Endothelial cell of umbilical vein (primary cell): ENCODE measurements around the gene FOXO1. TPM values are rescaled to one million over a fixed set of nuclear protein-coding genes. Genes with fewer than 3 reads are reported as not detected.

Experiments used
- BruUV-seq: library from RNA; stranded (reverse); fragments of 400-500 nt; replicated peaks from 2 replicates; lab custom pipeline; 2021; lab: Mats Ljungman, UMichigan
- CTCF ChIA-PET: fragments of 300-600, 350-600 bp; sonication (Branson Sonifier 250); formaldehyde crosslinking; loops from one replicate; lab custom pipeline; 2021; ENCODE audit warnings: antibody characterized with exemption, inconsistent platforms; lab: Charles Lee
- POLR2A ChIA-PET: fragments of 300-600, 350-600 bp; sonication (Branson Sonifier 250); formaldehyde crosslinking; loops from one replicate; lab custom pipeline; 2021; ENCODE audit warnings: antibody characterized with exemption, inconsistent platforms; lab: Charles Lee
- DNase-seq: peaks from one replicate; pipeline ENCODE4 v3.0.0-alpha.2; 2011; ENCODE audit warnings: low read depth, low spot score
- FAIRE-seq: peaks from 2 replicates; lab custom pipeline; 2011; peaks lifted over from hg19 to GRCh38; lab: Jason Lieb, UNC
- H2AFZ ChIP-seq: 2 replicates; pipeline ENCODE4 v1.6.0; 2012; ENCODE audit warnings: low read depth, low read length, control low read depth, inconsistent platforms
- H3K27ac ChIP-seq: 2 replicates; pipeline ENCODE4 v1.5.1; 2011; ENCODE audit warnings: low read depth, mild to moderate bottlenecking, control low read depth, low read length, moderate library complexity; ENCODE audit not compliant: insufficient read depth
- H3K27me3 ChIP-seq, 2 experiments: 2 replicates each; pipeline versions ENCODE4 v1.6.0 to v1.6.1; 2011; ENCODE audit warnings: low read length in 2 of 2, mixed read lengths in 1 of 2; ENCODE audit not compliant: control insufficient read depth in 2 of 2, insufficient read depth in 2 of 2
- H3K36me3 ChIP-seq, 2 experiments: 2 replicates in 1 of 2; 3 replicates in 1 of 2; pipeline ENCODE4 v1.5.1; 2011; ENCODE audit warnings: low read length in 2 of 2, mild to moderate bottlenecking in 1 of 2, moderate library complexity in 1 of 2; ENCODE audit not compliant: control insufficient read depth in 2 of 2, insufficient read depth in 2 of 2; ENCODE audit errors: extremely low read depth in 1 of 2
- H3K4me1 ChIP-seq: 3 replicates; pipeline ENCODE4 v1.5.1; 2011; ENCODE audit warnings: mild to moderate bottlenecking, low read length; ENCODE audit not compliant: control insufficient read depth, insufficient read depth; ENCODE audit errors: extremely low read depth
- H3K4me2 ChIP-seq: 2 replicates; pipeline ENCODE4 v1.6.1; 2011; ENCODE audit warnings: low read length, control low read depth, mixed read lengths; ENCODE audit not compliant: insufficient read depth
- H3K4me3 ChIP-seq, 3 experiments: fragments of 200-600 bp in 1 of 3; sonication (generic), shearing (Covaris generic) in 1 of 3; replicated peaks in 1 of 3; 2 replicates each; pipeline ENCODE4 v1.5.1; 2011 to 2016; ENCODE audit warnings: control low read depth in 3 of 3, low read length in 3 of 3, mild to moderate bottlenecking in 2 of 3, inconsistent platforms in 1 of 3, low read depth in 1 of 3, moderate library complexity in 1 of 3; ENCODE audit not compliant: insufficient read depth in 1 of 3
- H3K79me2 ChIP-seq: 2 replicates; pipeline ENCODE4 v1.6.0; 2012; ENCODE audit warnings: low read length, inconsistent platforms; ENCODE audit not compliant: control insufficient read depth, insufficient read depth
- H3K9ac ChIP-seq: replicated peaks from 2 replicates; pipeline ENCODE3; 2011; ENCODE audit warnings: low read length, control low read depth; ENCODE audit not compliant: insufficient read depth; ENCODE audit errors: extremely low read depth
- H3K9me1 ChIP-seq: replicated peaks from 3 replicates; pipeline ENCODE4 v1.6.0; 2011; ENCODE audit warnings: mild to moderate bottlenecking, low read length; ENCODE audit not compliant: control insufficient read depth, insufficient read depth; ENCODE audit errors: extremely low read depth
- H3K9me3 ChIP-seq: replicated peaks from 2 replicates; pipeline ENCODE4 v1.5.1; 2012; ENCODE audit warnings: low read length, inconsistent platforms; ENCODE audit not compliant: control insufficient read depth, insufficient read depth
- H4K20me1 ChIP-seq: replicated peaks from 2 replicates; pipeline ENCODE3; 2011; ENCODE audit warnings: mild to moderate bottlenecking, low read length; ENCODE audit not compliant: control insufficient read depth, insufficient read depth; ENCODE audit errors: extremely low read depth
- CTCF ChIP-seq, 2 donors: IDR thresholded peaks; 1 replicate in 1 of 2; 2 replicates in 1 of 2; pipeline ENCODE4 v1.5.1; 2011; ENCODE audit warnings: low read length in 2 of 2, mild to moderate bottlenecking in 2 of 2, moderate library complexity in 2 of 2, control low read depth in 1 of 2, inconsistent platforms in 1 of 2, low read depth in 1 of 2; ENCODE audit not compliant: insufficient read depth in 1 of 2; ENCODE audit errors: extremely low read depth in 1 of 2
- EZH2 ChIP-seq: IDR thresholded peaks from 2 replicates; pipeline ENCODE4 v1.6.1; 2012; ENCODE audit warnings: borderline replicate concordance, low read depth, mild to moderate bottlenecking, moderate library complexity, low read length, inconsistent platforms; ENCODE audit not compliant: severe bottlenecking
- FOS ChIP-seq: IDR thresholded peaks from 2 replicates; pipeline ENCODE4 v1.6.1; 2011; ENCODE audit warnings: mild to moderate bottlenecking, low read length, moderate library complexity, borderline replicate concordance; ENCODE audit not compliant: insufficient read depth
- GATA2 ChIP-seq: IDR thresholded peaks from 2 replicates; pipeline ENCODE4 v1.7.0; 2011; ENCODE audit warnings: low read depth, mild to moderate bottlenecking, moderate library complexity, mixed read lengths, low read length; ENCODE audit not compliant: insufficient read length, insufficient read depth
- JUN ChIP-seq: IDR thresholded peaks from 2 replicates; pipeline ENCODE4 v1.6.1; 2011; ENCODE audit warnings: borderline replicate concordance, low read depth; ENCODE audit not compliant: insufficient read length, insufficient read depth
- MAX ChIP-seq: IDR thresholded peaks from 2 replicates; pipeline ENCODE4 v1.6.1; 2011; ENCODE audit not compliant: insufficient read depth, insufficient read length
- MYC ChIP-seq: IDR thresholded peaks from one replicate; pipeline ENCODE4 v1.6.1; 2011; ENCODE audit warnings: mild to moderate bottlenecking, low read depth, low read length
- POLR2A ChIP-seq: IDR thresholded peaks from 2 replicates; pipeline ENCODE4 v1.6.1; 2012; ENCODE audit warnings: low read depth, mild to moderate bottlenecking, control low read depth, low read length
- POLR2AphosphoS5 ChIP-seq: IDR thresholded peaks from 2 replicates; pipeline ENCODE4 v1.6.1; 2012; ENCODE audit warnings: low read depth, mild to moderate bottlenecking, control low read depth, low read length, moderate library complexity; ENCODE audit not compliant: insufficient read depth
- dilution Hi-C: fragments of 300-500 bp; cut with MboI; formaldehyde crosslinking; loops from one replicate; pipeline ENCODE4 v1.15.0; 2019; ENCODE audit warnings: low sequenced_read_pairs; ENCODE audit not compliant: extremely low pct_ligation_motif_present
- intact Hi-C: fragments of 100-400 bp; cut with micrococcal nuclease; formaldehyde crosslinking; loops from one replicate; pipeline ENCODE4 v1.10.0; 2022
- polyA plus RNA-seq, 4 experiments: library from polyadenylated mRNA; depleted of rRNA in 3 of 4; stranded (reverse) in 3 of 4; unstranded in 1 of 4; fragments of >200 nt; gene quantifications; 2 replicates each; pipeline versions ENCODE4 v1.2.1 to v1.2.3, GENCODE V29; 2011 to 2012; ENCODE audit warnings: missing spikeins in 1 of 4
- total RNA-seq: library from RNA; stranded (reverse); gene quantifications from 2 replicates; pipeline ENCODE4 v1.2.3, GENCODE V29; 2021

The FOXO1 gene
- total and polyA plus RNA-seq, 2 donors (not counting 3 experiments of a cell fraction or from before 2014, with no cell fraction given), result 44.7 to 48.5 TPM

GRCh38 chr13:40514802-40515201 lies 151.6 kb downstream of the FOXO1 start:
- no peak overlapping the region for H3K27ac ChIP-seq
- H3K36me3 ChIP-seq, result no peaks in the 10 kb centered on the region
- H4K20me1 ChIP-seq, result no peaks in the 10 kb centered on the region
- dilution Hi-C loops (no loop called here), intact Hi-C loops (no loop called here)
- H3K9me1 ChIP-seq, result no peaks in the 10 kb centered on the region
- no peak for FAIRE-seq
- no TSS peak for BruUV-seq
- no peak for DNase-seq
- H3K4me3 ChIP-seq, result no peak overlapping the region
- peaks cover 4% of the 10 kb centered on the region for H3K4me1 ChIP-seq
- TF ChIP-seq POLR2AphosphoS5 (no peak), MYC (no peak), CTCF (IDR thresholded peaks at IDR 0.05; ENCODE audit: extremely low read depth in 1 of 2, insufficient read depth in 1 of 2, low read depth in 1 of 2, low read length in 2 of 2) (no peak), POLR2A (no peak), FOS (no peak), MAX (no peak), EZH2 (no peak), GATA2 (no peak), JUN (no peak)
- ChIA-PET CTCF (interaction anchor here (1.2 kb wide), 1 partner anchor 19 kb away, joined by 5 read pairs; no protein-coding TSS in a partner anchor), POLR2A (no interaction called here)
- H3K4me2 ChIP-seq, result no peak overlapping the region
- H3K9me3 ChIP-seq, result no peaks in the 10 kb centered on the region
- no peak overlapping the region for H3K9ac ChIP-seq
- H3K27me3 ChIP-seq, result no peaks in the 10 kb centered on the region
- no peaks in the 10 kb centered on the region for H3K79me2 ChIP-seq
- no peak overlapping the region for H2AFZ ChIP-seq
